HPDE6-E6E7 (cell line): ENCODE data around the gene SNX4.

ENCODE experiments used
- DNase-seq: peaks from one replicate; pipeline ENCODE4 v3.0.0; 2011; ENCODE audit warnings: missing footprints; ENCODE audit errors: extremely low spot score

Gene SNX4

DNA sequence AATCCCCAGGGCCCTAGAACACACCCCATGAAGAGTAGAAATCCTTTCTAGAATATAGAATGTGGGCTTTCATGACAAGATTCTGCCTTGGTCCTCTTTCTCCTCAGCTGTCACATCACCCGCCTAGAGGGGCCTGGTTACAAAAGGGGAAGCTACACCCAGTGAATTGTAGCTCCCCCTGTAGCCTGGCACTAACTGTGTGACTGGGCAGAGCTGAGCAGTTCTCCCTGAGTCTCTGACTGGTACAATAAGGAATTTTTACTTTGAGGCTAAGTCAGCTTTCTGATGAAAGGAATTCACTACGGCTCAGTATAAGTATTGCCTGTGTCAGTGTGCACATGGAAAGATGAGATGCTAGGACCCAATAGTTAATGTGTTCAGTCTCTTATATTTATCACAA is 116.2 kb downstream of the SNX4 start:
- DNase-seq: no peak

DNA sequence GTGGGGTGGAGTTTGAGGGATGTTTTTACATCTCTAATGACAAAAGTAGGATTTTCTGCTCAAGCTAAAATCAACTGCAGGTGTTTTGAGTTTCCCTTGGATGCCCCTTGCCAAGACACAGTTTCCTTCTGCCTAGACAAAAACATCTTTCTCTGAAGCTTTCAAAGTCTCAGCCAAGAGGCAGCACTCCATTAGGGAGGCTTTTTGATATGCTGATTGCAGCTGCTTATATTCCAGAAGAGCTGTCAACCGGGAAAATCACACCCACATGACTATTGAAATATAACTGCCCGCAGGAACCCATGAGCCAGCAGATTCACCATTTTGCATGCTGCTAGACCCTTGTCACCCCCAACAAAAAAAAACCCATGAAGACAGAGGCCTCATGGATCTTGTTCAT is 117.4 kb downstream of the SNX4 start:
- DNase-seq: no peak

DNA sequence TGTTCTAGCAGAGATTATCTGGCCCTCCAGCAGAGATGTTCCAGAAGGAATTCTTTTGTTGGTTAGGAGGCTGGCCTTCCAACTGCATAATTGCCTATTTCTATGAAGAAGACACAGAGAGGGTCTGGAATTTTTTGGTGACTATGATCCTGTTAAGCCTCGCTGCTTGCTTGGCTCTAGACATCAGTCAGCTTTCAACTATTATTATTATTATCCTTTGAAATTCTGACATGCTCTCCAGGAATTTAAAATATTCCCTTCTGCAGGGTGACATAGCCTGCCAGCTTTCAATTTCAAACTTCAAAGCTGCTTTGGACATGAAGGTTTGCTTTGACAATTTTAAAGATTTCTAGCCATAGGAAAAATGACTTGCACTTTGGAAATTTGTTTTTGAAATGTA is 118.6 kb downstream of the SNX4 start:
- DNase-seq: no peak

DNA sequence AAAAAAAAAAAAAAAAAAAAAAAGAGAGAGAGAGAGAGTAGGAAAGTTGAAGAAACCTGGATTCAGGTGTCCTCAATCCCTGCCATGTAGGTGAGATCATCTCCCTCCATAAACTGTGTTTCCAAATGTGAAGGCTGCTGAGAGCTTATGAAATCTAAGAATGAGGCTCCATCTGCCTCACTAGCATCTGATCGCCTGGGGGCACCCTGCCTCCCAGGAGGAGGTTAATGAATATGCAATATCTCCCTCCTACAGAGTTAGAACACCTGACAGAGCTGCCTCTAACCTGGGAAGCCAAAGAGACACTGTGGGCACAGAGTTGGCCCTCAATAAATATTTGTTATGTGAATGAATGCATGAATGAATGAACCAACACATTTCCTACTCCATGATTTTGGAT is 121.0 kb downstream of the SNX4 start:
- no peak for DNase-seq
